Activated naive CD8-positive, alpha-beta T cell (primary cell): ENCODE measurements around the gene AHNAK.
A peak's percentile ranks its signal among the peaks of the same experiment; 100 is the strongest.

Experiments used
- H3K27ac Mint-ChIP-seq: one replicate; pipeline ENCODE4 v1.8.0; 2021; ENCODE audit warnings: mixed read lengths
- H3K27me3 Mint-ChIP-seq: one replicate; pipeline ENCODE4 v1.8.0; 2021; ENCODE audit warnings: mixed read lengths
- H3K36me3 Mint-ChIP-seq: one replicate; pipeline ENCODE4 v1.8.0; 2021; ENCODE audit warnings: mixed read lengths
- H3K4me1 Mint-ChIP-seq: one replicate; pipeline ENCODE4 v1.8.0; 2021; ENCODE audit warnings: low read depth, mixed read lengths
- H3K4me3 Mint-ChIP-seq: one replicate; pipeline ENCODE4 v1.8.0; 2021; ENCODE audit warnings: mild to moderate bottlenecking, mixed read lengths
- H3K9me3 Mint-ChIP-seq: one replicate; pipeline ENCODE4 v1.8.0; 2021; ENCODE audit warnings: low read depth, mixed read lengths

The AHNAK gene

DNA sequence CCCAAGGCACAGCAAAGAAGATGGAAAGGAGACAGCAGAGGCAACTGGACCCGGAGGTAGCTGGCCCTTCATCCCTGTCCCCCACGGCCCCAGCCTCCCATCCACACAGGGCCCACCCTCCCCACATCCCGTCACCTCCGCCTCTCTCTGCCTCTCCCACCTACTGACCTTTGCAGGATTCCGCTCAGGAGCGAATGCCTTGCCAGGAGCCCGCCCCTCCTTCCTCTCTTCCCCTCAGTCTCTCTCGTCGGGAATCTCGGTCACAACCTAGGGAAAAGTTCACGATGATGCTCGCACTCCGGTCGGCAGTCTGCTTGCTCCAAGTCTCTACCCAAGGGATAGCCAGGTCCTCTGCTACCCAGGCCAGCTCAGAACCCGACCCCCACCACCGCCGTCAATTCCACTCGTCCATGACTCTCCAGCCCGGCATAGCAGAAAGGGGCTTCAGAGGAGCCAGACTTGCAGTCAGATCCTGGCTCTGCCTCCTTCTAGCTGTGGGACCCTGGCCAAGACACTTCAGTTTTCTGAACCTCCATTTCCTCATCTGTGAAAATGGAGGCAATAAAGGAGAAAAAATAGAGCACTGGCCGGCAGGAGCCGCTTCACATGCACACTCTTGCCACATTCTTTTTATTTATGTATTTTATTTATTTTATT, 10.2 kb downstream of the AHNAK start:
- Mint-ChIP-seq H3K9me3 (no peaks in the 10 kb centered on the region), H3K4me3 (no peak overlapping the region), H3K4me1 (peaks cover 30% of the 10 kb centered on the region), H3K27me3 (no peaks in the 10 kb centered on the region), H3K36me3 (peaks cover 11% of the 10 kb centered on the region), H3K27ac (no peak overlapping the region)

DNA sequence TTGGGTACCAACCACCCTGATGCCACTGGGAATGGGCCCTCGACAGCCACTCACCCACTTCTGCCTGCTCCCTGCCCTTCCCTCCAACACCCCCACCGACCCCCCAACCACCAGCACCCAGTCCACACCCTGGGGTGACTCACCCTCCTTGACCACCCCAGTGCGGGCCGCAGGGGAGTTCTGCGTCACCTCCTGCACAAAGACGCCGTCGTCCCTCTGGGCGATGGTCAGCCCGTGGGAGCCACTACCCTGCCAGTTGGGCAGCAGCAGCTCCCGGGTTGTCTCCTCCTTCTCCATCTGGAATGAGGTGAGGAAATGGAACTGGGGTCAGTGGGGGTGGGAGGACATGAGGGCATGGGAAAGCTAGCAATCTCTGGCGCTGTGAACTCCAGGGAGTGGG, 10.8 kb downstream of the AHNAK start:
- Mint-ChIP-seq H3K27ac (no peak overlapping the region), H3K27me3 (no peaks in the 10 kb centered on the region), H3K9me3 (no peaks in the 10 kb centered on the region), H3K4me1 (peaks cover 24% of the 10 kb centered on the region), H3K4me3 (no peak overlapping the region), H3K36me3 (peaks cover 14% of the 10 kb centered on the region)

DNA sequence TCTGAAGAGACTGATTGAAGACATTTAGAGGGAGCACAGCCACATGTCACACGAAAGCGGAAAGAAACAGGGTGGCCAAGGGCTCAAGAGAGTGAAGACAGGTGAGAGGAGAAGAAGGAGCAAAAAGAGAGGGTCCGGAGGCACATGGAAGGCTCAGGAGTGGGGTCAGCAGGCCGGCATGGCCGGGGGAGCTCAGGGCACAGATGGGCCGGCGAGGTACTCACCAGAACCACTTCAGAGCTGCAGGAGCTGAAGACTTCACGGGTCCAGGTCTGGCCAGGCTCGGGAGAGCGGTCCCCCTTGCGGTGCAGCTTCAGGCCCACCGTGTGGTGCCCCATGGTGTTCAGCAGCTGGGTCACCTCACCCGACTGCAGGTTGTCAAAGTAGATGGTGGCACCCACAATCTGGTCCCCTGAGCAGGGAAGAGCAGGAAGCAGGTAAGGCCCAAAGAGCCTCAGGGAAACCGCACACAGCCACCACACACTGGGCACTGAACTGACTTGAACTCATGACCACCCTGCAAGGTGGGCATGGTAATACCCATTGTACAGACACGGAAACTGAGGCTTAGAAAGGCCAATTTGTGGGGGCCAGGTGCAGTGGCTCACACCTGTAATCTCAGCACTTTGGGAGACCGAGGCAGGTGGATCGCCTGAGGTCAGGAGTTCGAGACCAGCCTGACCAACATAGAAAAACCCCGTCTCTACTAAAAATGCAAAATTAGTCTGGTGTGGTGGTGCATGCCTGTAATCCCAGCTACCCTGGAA, 11.6 kb downstream of the AHNAK start:
- no peak overlapping the region for H3K27ac Mint-ChIP-seq
- H3K27me3 Mint-ChIP-seq: no peaks in the 10 kb centered on the region
- peaks cover 19% of the 10 kb centered on the region for H3K4me1 Mint-ChIP-seq
- H3K9me3 Mint-ChIP-seq: no peaks in the 10 kb centered on the region
- no peak overlapping the region for H3K4me3 Mint-ChIP-seq
- H3K36me3 Mint-ChIP-seq: peaks cover 14% of the 10 kb centered on the region

DNA sequence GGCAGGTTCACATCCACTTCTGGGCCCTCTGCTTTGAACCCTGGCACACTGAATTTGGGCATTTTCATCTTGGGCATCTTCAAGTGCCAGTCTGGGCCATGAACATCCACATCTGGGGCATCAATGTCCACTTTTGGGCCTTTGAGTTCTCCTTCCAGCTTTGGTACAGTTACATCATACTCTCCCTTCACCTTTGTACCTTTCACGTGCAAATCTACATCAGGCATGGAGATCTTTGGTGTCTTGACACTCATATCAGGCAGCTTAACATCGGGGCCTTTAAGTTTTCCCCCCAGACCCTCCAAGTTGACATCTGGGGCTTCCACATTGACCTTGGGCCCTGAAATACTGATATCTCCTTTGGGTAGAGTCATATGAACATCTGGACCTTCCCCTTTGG, 14.5 kb downstream of the AHNAK start:
- Mint-ChIP-seq H3K4me1 (peaks cover under 1% of the 10 kb centered on the region), H3K36me3 (peaks cover 17% of the 10 kb centered on the region), H3K27me3 (no peaks in the 10 kb centered on the region), H3K4me3 (no peak overlapping the region), H3K9me3 (no peaks in the 10 kb centered on the region), H3K27ac (peak overlapping the region; percentile 46)

DNA sequence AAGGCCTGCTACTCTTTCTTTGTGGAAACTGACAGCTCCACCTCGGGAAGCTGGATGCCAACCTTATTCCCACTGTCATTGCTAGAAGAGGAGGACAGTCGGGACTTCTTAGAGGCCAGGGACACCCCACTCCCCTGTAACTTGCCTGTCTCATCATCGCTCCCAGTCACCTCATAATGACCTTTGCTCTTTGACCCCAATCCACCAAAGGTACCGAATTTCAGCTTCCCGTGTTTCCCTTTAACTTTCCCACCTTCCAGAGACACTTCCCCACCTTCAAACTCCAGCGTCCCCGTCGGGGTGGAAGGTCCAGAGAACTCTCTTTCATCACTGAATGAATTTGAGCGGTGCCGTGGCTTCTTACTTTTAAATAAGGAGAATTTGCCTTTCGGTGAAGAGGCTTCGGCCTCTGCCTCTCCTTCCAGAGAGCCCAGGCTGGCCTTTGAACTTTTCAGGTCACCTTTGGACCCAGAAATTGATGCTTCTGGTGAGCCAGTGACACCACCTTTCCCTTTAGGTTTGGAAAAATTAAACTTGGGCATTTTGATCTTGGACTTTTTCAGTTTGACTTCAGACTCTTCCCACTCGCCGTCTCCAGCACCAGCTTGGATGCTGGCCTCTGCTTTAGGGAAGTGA, 29.8 kb downstream of the AHNAK start:
- Mint-ChIP-seq H3K27ac (no peak overlapping the region), H3K36me3 (no peaks in the 10 kb centered on the region), H3K4me3 (no peak overlapping the region), H3K9me3 (no peaks in the 10 kb centered on the region), H3K27me3 (no peaks in the 10 kb centered on the region), H3K4me1 (no peaks in the 10 kb centered on the region)

- Mint-ChIP-seq H3K9me3 (no peaks in the 10 kb centered on the region), H3K36me3 (no peaks in the 10 kb centered on the region), H3K27me3 (no peaks in the 10 kb centered on the region), H3K4me3 (no peak overlapping the region), H3K4me1 (no peaks in the 10 kb centered on the region), H3K27ac (no peak overlapping the region)
These were observed 32.5 kb downstream of the AHNAK start for GRCh38 chr11:62514151-62514550.

DNA sequence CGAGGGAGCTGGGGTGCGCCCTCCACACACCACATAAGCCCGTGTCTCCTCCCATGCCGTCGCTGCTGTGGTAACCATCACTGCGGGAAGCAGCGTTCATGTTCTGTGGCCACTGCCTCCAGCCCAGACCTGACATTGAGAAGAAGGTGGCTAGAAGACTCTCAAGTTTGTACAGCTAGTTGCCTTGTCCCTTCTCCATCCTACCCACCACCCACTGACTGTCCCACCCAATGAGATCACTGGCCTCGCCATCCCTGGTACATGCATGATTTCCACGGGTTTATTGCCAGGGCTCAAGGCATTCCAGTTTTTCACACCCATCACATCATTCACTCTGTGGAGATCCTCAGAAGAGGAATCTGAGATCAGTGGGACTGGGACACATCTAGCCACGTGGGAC, 33.0 kb downstream of the AHNAK start:
- Mint-ChIP-seq H3K9me3 (no peaks in the 10 kb centered on the region), H3K27me3 (no peaks in the 10 kb centered on the region), H3K4me3 (no peak overlapping the region), H3K4me1 (no peaks in the 10 kb centered on the region), H3K36me3 (no peaks in the 10 kb centered on the region), H3K27ac (no peak overlapping the region)

DNA sequence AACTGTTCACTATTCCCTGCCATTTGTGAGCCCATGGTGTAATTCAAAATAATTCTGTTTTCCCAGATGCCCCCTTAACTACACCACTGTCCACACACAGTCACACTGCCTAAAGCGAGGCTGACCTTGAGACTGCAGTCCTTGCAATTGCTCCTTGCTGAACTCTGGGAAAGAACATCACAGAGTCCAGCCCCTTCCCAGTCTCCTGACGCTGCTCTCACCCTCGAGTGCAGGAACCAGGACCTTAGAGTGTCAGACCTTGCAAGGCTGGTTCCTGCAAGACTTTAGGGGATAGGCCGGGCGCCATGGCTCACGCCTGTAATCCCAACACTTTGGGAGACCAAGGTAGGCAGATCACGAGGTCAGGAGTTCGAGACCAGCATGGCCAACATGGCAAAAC, 33.6 kb downstream of the AHNAK start:
- no peak overlapping the region for H3K27ac Mint-ChIP-seq
- no peaks in the 10 kb centered on the region for H3K4me1 Mint-ChIP-seq
- no peak overlapping the region for H3K4me3 Mint-ChIP-seq
- no peaks in the 10 kb centered on the region for H3K9me3 Mint-ChIP-seq
- no peaks in the 10 kb centered on the region for H3K36me3 Mint-ChIP-seq
- H3K27me3 Mint-ChIP-seq: no peaks in the 10 kb centered on the region

DNA sequence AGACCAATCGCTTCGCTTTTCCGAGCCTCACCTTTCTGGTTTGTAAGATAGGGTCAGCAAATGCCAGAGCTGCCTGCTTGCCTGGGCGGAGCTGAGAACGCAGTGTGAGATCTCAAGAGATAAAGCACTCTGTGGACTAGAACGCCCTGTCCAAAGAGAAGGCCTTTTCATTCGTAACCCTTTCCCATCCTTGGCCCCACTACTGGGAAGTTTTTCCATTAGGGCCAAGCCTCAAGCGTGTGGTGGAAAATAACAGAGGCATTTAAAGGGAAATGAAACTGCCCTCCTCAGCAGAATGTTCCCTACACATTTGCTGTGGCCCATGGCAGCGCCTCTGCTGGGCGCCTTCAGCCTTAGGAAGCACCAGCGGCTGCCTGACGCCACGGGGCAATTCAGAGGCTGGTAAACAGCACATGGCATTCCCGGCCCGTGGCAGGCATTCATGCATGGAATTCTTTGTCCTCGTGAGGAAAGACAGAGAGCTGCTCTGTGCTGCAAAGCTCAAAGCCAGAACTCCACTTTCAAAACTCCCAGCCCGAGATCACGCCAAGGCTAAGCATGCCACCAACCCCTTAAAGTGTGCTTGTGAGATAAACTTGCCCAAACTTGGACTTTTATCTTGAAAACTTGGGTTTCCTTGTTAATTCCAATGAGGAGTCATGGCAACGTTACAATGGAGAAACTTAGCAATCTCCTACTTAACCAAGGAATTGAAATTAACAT, 38.1 kb downstream of the AHNAK start:
- Mint-ChIP-seq H3K9me3 (no peaks in the 10 kb centered on the region), H3K4me1 (no peaks in the 10 kb centered on the region), H3K4me3 (no peak overlapping the region), H3K27me3 (peaks cover 5% of the 10 kb centered on the region), H3K27ac (no peak overlapping the region), H3K36me3 (no peaks in the 10 kb centered on the region)

- Mint-ChIP-seq H3K27me3 (peaks cover 11% of the 10 kb centered on the region), H3K36me3 (no peaks in the 10 kb centered on the region), H3K4me1 (peaks cover 3% of the 10 kb centered on the region), H3K27ac (no peak overlapping the region), H3K4me3 (no peak overlapping the region), H3K9me3 (no peaks in the 10 kb centered on the region)
These were observed 39.5 kb downstream of the AHNAK start for GRCh38 chr11:62507125-62507422.

DNA sequence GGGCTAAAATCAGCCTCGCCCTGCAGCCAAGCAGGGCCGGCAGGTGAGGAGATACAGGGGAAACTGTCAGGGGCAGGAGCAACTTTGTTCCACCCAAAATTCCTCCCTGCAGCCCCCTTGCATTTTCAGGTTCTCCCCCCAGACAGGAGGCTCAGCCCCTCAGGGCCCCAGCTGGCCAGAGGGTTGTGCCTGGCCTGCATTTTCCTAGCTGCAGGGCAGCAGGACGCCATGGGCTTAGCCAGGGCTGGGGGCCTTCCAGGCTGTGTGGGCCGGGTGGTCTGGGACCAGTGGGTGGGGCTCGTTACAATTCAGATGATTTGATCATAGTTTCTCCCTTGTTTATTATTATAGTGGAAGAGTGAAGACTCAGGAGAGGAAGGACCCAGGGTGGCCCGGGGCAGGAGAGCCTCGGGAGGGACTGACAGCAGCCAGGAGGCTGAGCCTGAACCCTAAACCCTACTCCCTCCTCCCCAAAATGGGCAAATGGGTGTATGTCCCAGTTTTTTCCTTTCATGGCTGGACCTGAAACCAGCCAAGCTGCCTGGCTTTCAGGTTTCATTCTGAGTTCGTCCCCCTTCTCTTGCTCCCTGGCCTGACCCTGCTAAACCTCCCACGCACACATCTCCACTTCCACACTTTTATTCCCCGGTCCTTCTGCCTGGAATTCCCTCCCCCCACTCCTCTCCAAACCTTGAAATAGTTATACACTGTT, 40.0 kb downstream of the AHNAK start:
- Mint-ChIP-seq H3K9me3 (no peaks in the 10 kb centered on the region), H3K36me3 (no peaks in the 10 kb centered on the region), H3K27me3 (peaks cover 12% of the 10 kb centered on the region), H3K4me1 (peaks cover 3% of the 10 kb centered on the region), H3K4me3 (no peak overlapping the region), H3K27ac (no peak overlapping the region)

DNA sequence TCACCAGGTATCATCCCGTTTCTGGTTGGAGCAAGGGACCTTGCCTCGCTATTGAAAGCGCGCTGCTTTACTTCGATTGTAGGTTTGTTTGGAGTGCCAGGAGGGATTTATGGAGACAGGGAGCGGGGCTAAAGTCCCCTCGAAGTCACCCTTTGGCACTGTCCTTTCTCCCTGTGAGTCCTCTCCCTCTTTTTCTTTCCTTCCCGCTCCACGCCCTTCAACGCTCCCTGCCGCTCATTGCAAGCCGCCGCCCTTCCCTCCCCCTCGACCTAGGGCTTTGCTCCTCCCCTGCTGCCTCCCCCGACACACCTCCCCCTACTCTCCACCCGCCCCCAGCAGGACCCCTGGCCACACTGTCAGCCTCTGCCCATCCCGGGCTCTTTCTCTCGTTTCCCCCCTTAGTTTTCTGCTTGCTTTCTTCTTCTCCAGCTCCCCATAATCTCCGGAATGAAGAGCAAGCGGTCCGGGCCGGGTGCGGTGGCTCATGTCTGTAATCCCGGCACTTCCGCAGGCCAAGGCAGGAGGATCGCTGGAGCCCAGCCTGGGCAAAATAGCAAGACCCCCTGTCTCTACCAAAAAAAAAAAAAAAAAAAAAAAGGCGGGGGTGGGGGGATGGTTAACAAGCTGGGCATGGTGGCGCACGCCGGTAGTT, 41.0 kb downstream of the AHNAK start:
- no peaks in the 10 kb centered on the region for H3K36me3 Mint-ChIP-seq
- peaks cover 12% of the 10 kb centered on the region for H3K27me3 Mint-ChIP-seq
- H3K4me1 Mint-ChIP-seq: peaks cover 3% of the 10 kb centered on the region
- H3K9me3 Mint-ChIP-seq: no peaks in the 10 kb centered on the region
- no peak overlapping the region for H3K27ac Mint-ChIP-seq
- H3K4me3 Mint-ChIP-seq: no peak overlapping the region

- Mint-ChIP-seq H3K36me3 (no peaks in the 10 kb centered on the region), H3K9me3 (no peaks in the 10 kb centered on the region), H3K27me3 (peaks cover 12% of the 10 kb centered on the region), H3K4me3 (no peak overlapping the region), H3K27ac (no peak overlapping the region), H3K4me1 (peaks cover 3% of the 10 kb centered on the region)
These were observed 41.6 kb downstream of the AHNAK start for GRCh38 chr11:62505059-62505439.

- Mint-ChIP-seq H3K27ac (no peak overlapping the region), H3K4me1 (peaks cover 3% of the 10 kb centered on the region), H3K27me3 (peaks cover 12% of the 10 kb centered on the region), H3K4me3 (no peak overlapping the region), H3K36me3 (no peaks in the 10 kb centered on the region), H3K9me3 (no peaks in the 10 kb centered on the region)
These were observed 42.2 kb downstream of the AHNAK start for GRCh38 chr11:62504158-62504973.
